Testis (tissue), 3 donors: ENCODE measurements around the gene ARMC10. TPM values are rescaled to one million over a fixed set of nuclear protein-coding genes. Genes with fewer than 3 reads are reported as not detected.
"Not testable (repeated sequence)": the region's sequence is repeated elsewhere in the genome, so short reads cannot be mapped to it uniquely, and the experiment has no call there.

Source experiments
- DNase-seq: peaks from one replicate; pipeline ENCODE4 v3.0.0-alpha.2; 2019
- H3K27ac ChIP-seq, 2 donors: fragments of 200-600 bp; sonication (generic); one replicate each; pipeline ENCODE4 v1.5.1; 2019
- H3K27me3 ChIP-seq: fragments of 200-600 bp; sonication (generic); one replicate; pipeline ENCODE4 v1.5.1; 2019
- H3K36me3 ChIP-seq: fragments of 200-600 bp; sonication (generic); one replicate; pipeline ENCODE4 v1.5.1; 2017; ENCODE audit warnings: low read depth; ENCODE audit errors: missing control alignments
- H3K4me1 ChIP-seq: fragments of 200-600 bp; sonication (generic); one replicate; pipeline ENCODE4 v1.5.1; 2019
- H3K4me3 ChIP-seq, 2 donors: fragments of 200-600 bp; sonication (generic); one replicate each; pipeline ENCODE4 v1.5.1; 2017 to 2019
- H3K9me3 ChIP-seq: fragments of 200-600 bp; sonication (generic); one replicate; pipeline ENCODE4 v1.5.1; 2017
- CTCF ChIP-seq, 3 experiments: fragments of 450-650 bp in 2 of 3; fragments of 200-600 bp in 1 of 3; sonication (generic) in 1 of 3; IDR thresholded peaks; one replicate each; pipeline ENCODE4 v1.5.1; 2016 to 2019; ENCODE audit warnings: antibody characterized with exemption in 3 of 3, mild to moderate bottlenecking in 2 of 3, moderate library complexity in 1 of 3
- POLR2A ChIP-seq: fragments of 450-650 bp; IDR thresholded peaks from one replicate; pipeline ENCODE4 v1.6.1; 2017; ENCODE audit warnings: antibody characterized with exemption, mild to moderate bottlenecking, moderate library complexity
- WGBS, 2 donors: methylation state at CpG; one replicate each; pipeline ENCODE4 v1.1.5; 2018; 5-methylcytosine and 5-hydroxymethylcytosine counted together
- intact Hi-C: fragments of 100-400 bp; cut with DNase I; formaldehyde crosslinking; loops from one replicate; pipeline ENCODE4 v1.15.1; 2023; ENCODE audit warnings: low total_unique reads
- polyA plus RNA-seq: library from polyadenylated mRNA; stranded (reverse); fragments of 350-450 nt; fragmentation: Illumina TruSeq; extraction: RNeasy Lipid Tissue Mini Kit (QIAGEN cat#74804); gene quantifications from one replicate; pipeline ENCODE4 v1.2.3, GENCODE V29; 2014; ENCODE audit warnings: low read depth, low replicate concordance; ENCODE audit not compliant: insufficient read depth
- total RNA-seq, 2 donors: library from RNA; depleted of rRNA; stranded (reverse); fragments of >200 nt; gene quantifications; one replicate each; pipeline ENCODE4 v1.2.3, GENCODE V29; 2016

ARMC10 gene
- total and polyA plus RNA-seq, 3 donors from 2014 or later, result 31.2 to 64.4 (median 61.7) TPM

- peak; percentile 44 for DNase-seq
- H3K27ac ChIP-seq, result no peak overlapping the region
- TF ChIP-seq POLR2A, result no peak
- TF ChIP-seq CTCF (IDR thresholded peaks at IDR 0.05), result no peak
- WGBS, 2 donors, result 62 to 71% methylated on average over 7 of the region's 7 CpGs
- no peaks in the 10 kb centered on the region for H3K36me3 ChIP-seq
- no peaks in the 10 kb centered on the region for H3K9me3 ChIP-seq
- H3K4me1 ChIP-seq, result peaks cover 20% of the 10 kb centered on the region
- no peaks in the 10 kb centered on the region for H3K27me3 ChIP-seq
- no peak overlapping the region for H3K4me3 ChIP-seq
- intact Hi-C loops, result no loop called here
Measured at GRCh38 chr7:103076764-103077163, 1.8 kb downstream of the ARMC10 start.

- no peak overlapping the region for H3K27ac ChIP-seq
- no peaks in the 10 kb centered on the region for H3K36me3 ChIP-seq
- TF ChIP-seq POLR2A (no peak), CTCF (IDR thresholded peaks at IDR 0.05) (no peak)
- H3K9me3 ChIP-seq, result no peaks in the 10 kb centered on the region
- no peak overlapping the region for H3K4me3 ChIP-seq
- WGBS, 2 donors, result 90 to 91% methylated on average over 3 of the region's 3 CpGs
- H3K4me1 ChIP-seq, result peaks cover 20% of the 10 kb centered on the region
- no peak for DNase-seq
- H3K27me3 ChIP-seq, result no peaks in the 10 kb centered on the region
- intact Hi-C loops, result no loop called here
Measured at GRCh38 chr7:103077318-103077717, 2.4 kb downstream of the ARMC10 start.

GRCh38 chr7:103078226-103078625 is 3.3 kb downstream of the ARMC10 start:
- H3K4me3 ChIP-seq, H3K36me3 ChIP-seq, DNase-seq, H3K9me3 ChIP-seq, intact Hi-C loops, H3K27me3 ChIP-seq, H3K27ac ChIP-seq: not testable (repeated sequence)
- peaks cover 20% of the 10 kb centered on the region for H3K4me1 ChIP-seq
- 72 to 81% methylated on average over 6 of the region's 6 CpGs for WGBS, 2 donors

- intact Hi-C loops, result no loop called here
- H3K36me3 ChIP-seq, result no peaks in the 10 kb centered on the region
- peaks cover 16% of the 10 kb centered on the region for H3K4me1 ChIP-seq
- no peak overlapping the region for H3K27ac ChIP-seq
- H3K4me3 ChIP-seq, result no peak overlapping the region
- H3K9me3 ChIP-seq, result no peaks in the 10 kb centered on the region
- H3K27me3 ChIP-seq, result no peaks in the 10 kb centered on the region
- DNase-seq, result no peak
- TF ChIP-seq CTCF (IDR thresholded peaks at IDR 0.05) (no peak), POLR2A (no peak)
- 63 to 71% methylated on average over 3 of the region's 3 CpGs for WGBS, 2 donors
Measured at GRCh38 chr7:103079836-103080235, 4.9 kb downstream of the ARMC10 start.

- Histone ChIP-seq H3K27ac (no peak overlapping the region), H3K4me1 (peaks cover 15% of the 10 kb centered on the region), H3K9me3 (no peaks in the 10 kb centered on the region), H3K27me3 (no peaks in the 10 kb centered on the region), H3K36me3 (no peaks in the 10 kb centered on the region), H3K4me3 (no peak overlapping the region)
- intact Hi-C loops, result no loop called here
- no peak for DNase-seq
- no peak for TF ChIP-seq CTCF (IDR thresholded peaks at IDR 0.05)
- TF ChIP-seq POLR2A, result no peak
- 94 to 95% methylated on average over 2 of the region's 2 CpGs for WGBS, 2 donors
Measured at GRCh38 chr7:103080923-103081322, 6.0 kb downstream of the ARMC10 start.
